HG02798 (cell line): ENCODE data around the gene HLA-DRA.
A peak's percentile ranks its signal among the peaks of the same experiment; 100 is the strongest.
"Not testable (repeated sequence)": the region's sequence is repeated elsewhere in the genome, so short reads cannot be mapped to it uniquely, and the experiment has no call there.

Experiments used
- ATAC-seq: cut with Tn5 transposase; IDR thresholded peaks from one replicate; pipeline ENCODE4 v1.9.1; 2021; ENCODE audit warnings: mild to moderate bottlenecking; ENCODE audit not compliant: unreplicated experiment, poor library complexity

HLA-DRA gene

GRCh38 chr6:32430179-32430578 is 9.5 kb upstream of the HLA-DRA start:
- no peak for ATAC-seq

GRCh38 chr6:32431142-32431541 is 8.5 kb upstream of the HLA-DRA start:
- no peak for ATAC-seq

GRCh38 chr6:32432050-32432450 is 7.6 kb upstream of the HLA-DRA start:
- ATAC-seq: no peak

GRCh38 chr6:32433950-32434349 is 5.7 kb upstream of the HLA-DRA start:
- not testable (repeated sequence) for ATAC-seq

- ATAC-seq: no peak
Observed at GRCh38 chr6:32436186-32436585, 3.5 kb upstream of the HLA-DRA start.

GRCh38 chr6:32436995-32437836 is 2.5 kb upstream of the HLA-DRA start:
- peak; percentile 75 for ATAC-seq

- ATAC-seq: no peak
Observed at GRCh38 chr6:32439139-32439538, 548 bp upstream of the HLA-DRA start.

GRCh38 chr6:32442243-32442667 is 2.6 kb downstream of the HLA-DRA start:
- ATAC-seq: no peak

GRCh38 chr6:32442977-32443552 is 3.4 kb downstream of the HLA-DRA start:
- no peak for ATAC-seq

GRCh38 chr6:32444433-32444832 is 4.7 kb downstream of the HLA-DRA start:
- ATAC-seq: no peak

GRCh38 chr6:32445321-32445854 is 5.7 kb downstream of the HLA-DRA start:
- no peak for ATAC-seq

GRCh38 chr6:32447932-32448331 is 8.2 kb downstream of the HLA-DRA start:
- ATAC-seq: no peak

- no peak for ATAC-seq
Observed at GRCh38 chr6:32449088-32449736, 9.5 kb downstream of the HLA-DRA start.

- no peak for ATAC-seq
Observed at GRCh38 chr6:32457054-32457453, 17.4 kb downstream of the HLA-DRA start.

- no peak for ATAC-seq
Observed at GRCh38 chr6:32459781-32460424, 20.2 kb downstream of the HLA-DRA start.

- ATAC-seq: no peak
Observed at GRCh38 chr6:32460528-32460927, 20.8 kb downstream of the HLA-DRA start.

GRCh38 chr6:32461493-32461892 is 21.8 kb downstream of the HLA-DRA start:
- no peak for ATAC-seq

GRCh38 chr6:32462609-32463008 is 22.9 kb downstream of the HLA-DRA start:
- peak; percentile 80 for ATAC-seq

GRCh38 chr6:32467743-32468503 is 28.2 kb downstream of the HLA-DRA start:
- ATAC-seq: not testable (repeated sequence)
